ENCODE results near the gene NPLOC4.
"Not testable (repeated sequence)": the region's sequence is repeated elsewhere in the genome, so short reads cannot be mapped to it uniquely, and the experiment has no call there.

DNA sequence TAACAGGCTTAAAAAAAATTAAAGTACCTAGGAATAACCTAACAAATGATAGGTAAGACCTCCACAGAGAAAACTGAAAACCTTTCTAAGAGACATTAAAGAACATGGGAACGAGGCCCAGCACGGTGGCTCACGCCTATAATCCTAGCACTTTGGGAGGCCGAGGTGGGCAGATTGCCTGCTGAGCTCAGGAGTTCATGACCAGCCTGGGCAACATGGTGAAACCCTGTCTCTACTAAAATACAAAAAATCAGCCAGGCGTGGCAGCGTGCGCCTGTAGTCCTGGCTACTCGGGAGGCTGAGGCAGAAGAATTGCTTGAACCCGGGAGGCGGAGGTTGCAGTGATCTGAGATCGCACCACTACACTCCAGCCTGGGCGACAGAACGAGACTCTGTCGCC is 52.1 kb downstream of the NPLOC4 start:
- not testable (repeated sequence) for TF ChIP-seq USF2 (IDR thresholded peaks at IDR 0.05; ENCODE audit: low read length); TBP (IDR thresholded peaks at IDR 0.05; ENCODE audit: low read depth, low read length); TEAD4 (IDR thresholded peaks at IDR 0.05; ENCODE audit: low read depth, low read length); CTCF (IDR thresholded peaks at IDR 0.05; ENCODE audit: control extremely low read depth in 1 of 3, insufficient read depth in 1 of 3, low read depth in 1 of 3, low read length in 3 of 3); PHF8 (conservative IDR thresholded peaks at IDR 0.05; ENCODE audit: low read depth, low read length); POLR2A (IDR thresholded peaks at IDR 0.05; ENCODE audit: control extremely low read depth in 1 of 2, low read depth in 2 of 2, low read length in 2 of 2); RAD21 (IDR thresholded peaks at IDR 0.05 in 1 of 2, conservative IDR thresholded peaks at IDR 0.05 in 1 of 2; ENCODE audit: low read depth in 2 of 2, low read length in 2 of 2); BCL11A (IDR thresholded peaks at IDR 0.05; ENCODE audit: low read depth in 2 of 2, low read length in 2 of 2); EZH2 (IDR thresholded peaks at IDR 0.05; ENCODE audit: low read depth, low read length, severe bottlenecking); TAF1 (IDR thresholded peaks at IDR 0.05; ENCODE audit: low read depth, low read length); RFX5 (IDR thresholded peaks at IDR 0.05; ENCODE audit: borderline replicate concordance, low read depth, low read length); FOSL1 (IDR thresholded peaks at IDR 0.05; ENCODE audit: insufficient read depth, low read depth, low read length); SIN3A (conservative IDR thresholded peaks at IDR 0.05 in 1 of 2, IDR thresholded peaks at IDR 0.05 in 1 of 2; ENCODE audit: low read depth in 1 of 2, low read length in 2 of 2)

Measured in H1 (cell line).